ENCODE results near the gene C9orf50. TPM values are rescaled to one million over a fixed set of nuclear protein-coding genes. Genes with fewer than 3 reads are reported as not detected.
"Not testable (repeated sequence)": the region's sequence is repeated elsewhere in the genome, so short reads cannot be mapped to it uniquely, and the experiment has no call there.

C9orf50 gene
- polyA plus RNA-seq, 2 donors: 0.05 TPM; not detected in 1

DNA sequence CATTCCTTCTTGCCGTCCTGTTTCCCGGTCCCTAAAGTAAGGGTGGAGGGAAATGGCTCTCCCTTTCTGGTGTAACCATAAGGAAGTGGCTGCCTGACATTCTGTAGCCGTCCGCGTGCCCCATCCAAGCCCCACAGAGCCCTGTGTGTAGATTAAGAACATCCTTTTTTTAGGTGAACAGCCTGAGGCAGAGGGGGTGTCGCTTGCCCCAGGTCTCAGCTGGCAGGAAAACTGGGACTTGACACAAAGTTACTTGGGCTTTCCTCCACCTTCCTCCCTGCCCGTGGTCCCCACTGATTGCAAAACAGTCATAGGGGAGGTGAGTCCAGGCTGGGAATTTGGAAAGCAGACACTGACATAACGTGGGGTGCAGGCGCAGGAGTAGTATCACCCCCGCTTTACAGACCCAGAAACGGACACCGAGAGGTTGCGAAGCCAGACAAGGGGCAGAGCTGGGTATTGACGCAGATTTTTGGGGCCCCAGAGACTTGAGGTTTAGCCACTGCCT, 22.8 kb downstream of the C9orf50 start:
- no peaks in the 10 kb centered on the region for H3K36me3 ChIP-seq (ENCODE audit: control insufficient read depth in 2 of 2, insufficient read depth in 2 of 2, low read length in 1 of 2)
- no peaks in the 10 kb centered on the region for H3K9me3 ChIP-seq (ENCODE audit: control insufficient read depth in 2 of 2, insufficient read depth in 1 of 2, low read depth in 1 of 2, low read length in 1 of 2)
- no peaks in the 10 kb centered on the region for H3K27me3 ChIP-seq (ENCODE audit: control insufficient read depth in 1 of 2, insufficient read depth in 2 of 2, low read length in 2 of 2)
- peaks cover 0 to 7% of the 10 kb centered on the region in 2 donors for H3K4me1 ChIP-seq (ENCODE audit: control insufficient read depth in 2 of 2, insufficient read depth in 2 of 2, low read length in 1 of 2)
- no peak overlapping the region for H3K4me3 ChIP-seq (ENCODE audit: low read depth in 1 of 2, low read length in 2 of 2)
- 62 to 63% methylated on average over 14 of the region's 14 CpGs for WGBS, 2 donors
- H3K27ac ChIP-seq (ENCODE audit: low read depth in 2 of 2, low read length in 1 of 2): peak overlapping the region; percentile 77 to 83

DNA sequence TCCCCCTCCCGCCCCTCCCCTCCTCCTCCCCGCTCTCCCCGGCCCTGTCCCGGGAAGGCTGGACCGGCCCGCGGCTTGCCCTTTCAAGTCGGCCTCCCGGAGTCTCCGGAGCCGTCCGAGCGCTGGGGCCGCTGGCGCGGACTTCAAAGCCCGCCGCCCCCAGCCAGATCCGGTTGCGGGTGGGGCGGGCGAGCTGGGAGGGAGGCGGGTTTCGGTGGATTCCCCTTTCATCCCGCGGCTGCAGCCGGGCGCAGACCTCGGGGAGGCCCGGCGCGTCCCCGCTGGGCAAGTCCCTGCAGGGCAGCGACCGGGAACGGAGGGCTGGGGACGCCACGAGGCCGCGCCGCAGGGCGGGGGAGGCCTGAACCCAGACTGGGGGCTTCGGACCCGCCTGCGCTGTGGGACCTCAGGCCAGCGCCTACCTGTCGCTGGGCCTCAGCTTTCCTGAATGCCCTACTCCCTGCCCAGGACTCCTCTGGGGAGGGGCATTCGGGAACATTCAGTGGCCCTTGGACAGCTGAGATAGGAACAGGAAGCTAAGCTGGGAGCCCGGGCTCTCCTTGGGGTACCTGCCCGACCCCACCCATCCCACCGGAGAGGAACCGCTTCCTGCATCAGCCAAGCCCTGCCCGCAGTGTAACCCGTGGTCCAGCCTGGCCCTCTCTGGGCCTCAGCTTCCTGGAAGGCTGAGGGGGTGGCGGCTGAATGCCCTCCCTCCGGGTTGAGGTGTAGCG, 23.4 kb downstream of the C9orf50 start:
- H3K4me1 ChIP-seq (ENCODE audit: control insufficient read depth in 2 of 2, insufficient read depth in 2 of 2, low read length in 1 of 2): peaks cover 0 to 7% of the 10 kb centered on the region in 2 donors
- H3K4me3 ChIP-seq (ENCODE audit: low read depth in 1 of 2, low read length in 2 of 2): peak overlapping the region; percentile 43
- no peaks in the 10 kb centered on the region for H3K27me3 ChIP-seq (ENCODE audit: control insufficient read depth in 1 of 2, insufficient read depth in 2 of 2, low read length in 2 of 2)
- H3K9me3 ChIP-seq (ENCODE audit: control insufficient read depth in 2 of 2, insufficient read depth in 1 of 2, low read depth in 1 of 2, low read length in 1 of 2): no peaks in the 10 kb centered on the region
- WGBS, 2 donors: 4% methylated on average over 45 to 56 of the region's 57 CpGs
- H3K36me3 ChIP-seq (ENCODE audit: control insufficient read depth in 2 of 2, insufficient read depth in 2 of 2, low read length in 1 of 2): no peaks in the 10 kb centered on the region
- H3K27ac ChIP-seq (ENCODE audit: low read depth in 2 of 2, low read length in 1 of 2): peak overlapping the region; percentile 77 to 83

DNA sequence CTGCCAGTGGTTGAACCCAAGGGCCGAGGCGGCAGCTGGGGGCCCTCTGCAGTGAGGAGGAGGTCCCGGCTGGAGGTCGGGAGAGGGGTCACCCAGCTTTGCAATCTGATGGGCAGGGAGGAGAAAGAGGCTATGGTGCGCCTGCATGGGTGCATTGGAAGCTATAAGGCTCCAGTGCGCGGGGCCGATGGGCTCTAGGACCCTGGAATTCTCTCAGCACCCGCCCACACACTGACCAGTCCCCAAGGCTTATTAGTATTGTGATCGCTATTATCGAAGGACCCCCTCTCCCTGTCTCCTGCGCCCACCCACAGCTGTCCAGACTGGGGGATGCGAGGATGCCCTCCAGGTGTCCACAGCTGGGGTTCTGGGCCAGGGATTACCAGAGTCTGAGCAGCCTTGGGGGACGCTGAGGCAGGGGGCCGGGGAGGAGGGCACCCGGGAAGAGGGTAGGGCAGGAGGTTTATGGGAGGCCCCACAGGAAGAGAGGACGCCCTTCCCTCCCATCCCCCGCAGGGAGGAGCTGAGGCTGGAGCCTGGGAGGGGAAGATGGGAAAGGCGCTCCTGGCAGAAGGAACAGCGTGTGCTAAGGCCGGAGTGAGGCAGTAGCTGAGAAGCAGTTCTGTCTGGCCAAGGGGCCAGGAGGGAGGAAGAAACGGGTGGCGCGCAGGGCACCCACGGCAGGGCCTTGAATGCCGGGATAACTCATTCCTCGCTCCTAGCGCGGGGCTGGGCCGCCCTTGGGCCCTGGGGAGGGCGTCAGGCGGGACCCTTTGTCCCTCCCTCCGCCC, 24.2 kb downstream of the C9orf50 start:
- no peaks in the 10 kb centered on the region for H3K9me3 ChIP-seq (ENCODE audit: control insufficient read depth in 2 of 2, insufficient read depth in 1 of 2, low read depth in 1 of 2, low read length in 1 of 2)
- no peaks in the 10 kb centered on the region for H3K36me3 ChIP-seq (ENCODE audit: control insufficient read depth in 2 of 2, insufficient read depth in 2 of 2, low read length in 1 of 2)
- peaks cover 0 to 7% of the 10 kb centered on the region in 2 donors for H3K4me1 ChIP-seq (ENCODE audit: control insufficient read depth in 2 of 2, insufficient read depth in 2 of 2, low read length in 1 of 2)
- peak overlapping the region; percentile 77 to 83 for H3K27ac ChIP-seq (ENCODE audit: low read depth in 2 of 2, low read length in 1 of 2)
- WGBS, 2 donors: 33 to 48% methylated on average over 23 to 33 of the region's 33 CpGs
- H3K27me3 ChIP-seq (ENCODE audit: control insufficient read depth in 1 of 2, insufficient read depth in 2 of 2, low read length in 2 of 2): no peaks in the 10 kb centered on the region
- H3K4me3 ChIP-seq (ENCODE audit: low read depth in 1 of 2, low read length in 2 of 2): peak overlapping the region; percentile 2 to 43

DNA sequence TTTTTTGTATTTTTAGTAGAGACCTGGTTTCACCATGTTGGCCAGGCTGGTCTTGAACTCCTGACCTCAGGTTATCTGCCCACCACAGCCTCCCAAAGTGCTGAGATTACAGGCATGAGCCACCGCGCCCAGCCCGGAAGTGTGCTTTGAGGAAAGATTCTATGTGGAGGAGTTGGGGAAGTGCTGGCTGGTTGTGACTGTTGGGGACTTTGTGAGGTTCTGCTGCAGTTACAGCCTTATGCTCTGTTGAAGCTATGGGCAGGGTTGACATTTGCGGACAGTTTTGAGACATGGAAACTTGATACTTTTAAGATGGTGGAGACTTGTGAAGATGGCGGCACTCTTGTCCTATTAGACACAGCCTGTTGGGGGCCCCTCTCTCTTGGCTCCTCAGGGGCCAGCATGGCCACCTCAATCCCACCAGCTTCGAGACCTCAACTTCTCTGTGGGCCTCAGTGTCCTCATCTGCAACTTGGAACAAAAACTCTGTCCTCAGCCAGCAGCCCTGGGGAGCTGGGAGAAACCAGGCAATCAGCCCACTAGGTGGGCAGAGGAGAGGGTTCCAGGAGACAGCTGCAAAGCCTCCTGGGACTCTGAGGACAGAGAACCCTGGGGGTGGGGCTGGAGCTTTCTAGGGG, 24.9 kb downstream of the C9orf50 start:
- Histone ChIP-seq H3K9me3 (ENCODE audit: control insufficient read depth in 2 of 2, insufficient read depth in 1 of 2, low read depth in 1 of 2, low read length in 1 of 2) (no peaks in the 10 kb centered on the region), H3K4me1 (ENCODE audit: control insufficient read depth in 2 of 2, insufficient read depth in 2 of 2, low read length in 1 of 2) (peaks cover 0 to 7% of the 10 kb centered on the region in 2 donors), H3K4me3 (ENCODE audit: low read depth in 1 of 2, low read length in 2 of 2) (no peak overlapping the region), H3K27me3 (ENCODE audit: control insufficient read depth in 1 of 2, insufficient read depth in 2 of 2, low read length in 2 of 2) (no peaks in the 10 kb centered on the region), H3K27ac (ENCODE audit: low read depth in 2 of 2, low read length in 1 of 2) (peak overlapping the region; percentile 7 to 77), H3K36me3 (ENCODE audit: control insufficient read depth in 2 of 2, insufficient read depth in 2 of 2, low read length in 1 of 2) (no peaks in the 10 kb centered on the region)
- 83 to 85% methylated on average over 6 of the region's 6 CpGs for WGBS, 2 donors

DNA sequence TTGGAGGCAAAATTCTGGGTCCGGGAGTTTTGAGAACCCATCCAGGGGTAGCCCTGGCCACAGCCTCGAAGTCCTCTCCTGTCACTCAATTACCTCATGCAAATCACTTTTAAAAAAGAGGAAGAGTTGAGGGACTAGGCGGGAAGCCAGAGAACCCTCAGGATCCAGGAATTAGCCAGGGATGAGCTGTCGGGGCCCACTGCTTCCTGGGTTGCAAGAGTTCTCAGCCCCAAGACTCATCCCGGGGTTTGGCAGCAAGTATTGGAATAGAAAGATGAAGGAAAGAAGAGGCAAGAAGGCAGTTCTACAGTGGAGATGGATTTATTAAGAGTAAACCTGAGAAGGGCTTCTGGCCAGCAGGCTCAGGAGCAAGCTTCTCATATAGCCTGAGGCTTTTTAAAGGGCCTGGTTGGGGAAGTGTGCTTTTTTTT, 25.6 kb downstream of the C9orf50 start:
- WGBS, 2 donors: 51 to 52% methylated on average over 5 of the region's 5 CpGs
- no peaks in the 10 kb centered on the region for H3K9me3 ChIP-seq (ENCODE audit: control insufficient read depth in 2 of 2, insufficient read depth in 1 of 2, low read depth in 1 of 2, low read length in 1 of 2)
- peaks cover 0 to 7% of the 10 kb centered on the region in 2 donors for H3K4me1 ChIP-seq (ENCODE audit: control insufficient read depth in 2 of 2, insufficient read depth in 2 of 2, low read length in 1 of 2)
- H3K4me3 ChIP-seq (ENCODE audit: low read depth in 1 of 2, low read length in 2 of 2): no peak overlapping the region
- no peaks in the 10 kb centered on the region for H3K27me3 ChIP-seq (ENCODE audit: control insufficient read depth in 1 of 2, insufficient read depth in 2 of 2, low read length in 2 of 2)
- no peak overlapping the region for H3K27ac ChIP-seq (ENCODE audit: low read depth in 2 of 2, low read length in 1 of 2)
- H3K36me3 ChIP-seq (ENCODE audit: control insufficient read depth in 2 of 2, insufficient read depth in 2 of 2, low read length in 1 of 2): no peaks in the 10 kb centered on the region

DNA sequence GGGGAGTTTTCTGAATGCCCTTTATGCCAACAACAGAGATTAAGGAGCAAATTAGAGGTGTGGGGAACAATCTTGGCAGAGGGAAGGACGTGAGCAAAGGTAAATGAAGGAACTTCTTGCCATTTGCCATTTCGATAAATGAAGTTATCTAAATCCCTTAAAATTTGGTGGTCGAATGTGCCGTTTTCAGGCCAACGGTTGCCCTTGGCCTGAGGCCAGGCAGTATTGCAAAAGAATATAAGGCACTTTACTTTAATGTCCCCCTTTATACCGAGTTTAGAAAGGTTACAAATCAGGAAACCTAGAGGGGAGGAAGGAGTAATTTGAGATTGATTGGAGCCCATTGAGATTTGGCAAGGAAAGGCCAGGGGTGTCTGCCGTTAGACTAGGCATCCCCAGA, 26.3 kb downstream of the C9orf50 start:
- Histone ChIP-seq H3K36me3 (ENCODE audit: control insufficient read depth in 2 of 2, insufficient read depth in 2 of 2, low read length in 1 of 2) (no peaks in the 10 kb centered on the region), H3K4me3 (ENCODE audit: low read depth in 1 of 2, low read length in 2 of 2) (no peak overlapping the region), H3K9me3 (ENCODE audit: control insufficient read depth in 2 of 2, insufficient read depth in 1 of 2, low read depth in 1 of 2, low read length in 1 of 2) (no peaks in the 10 kb centered on the region), H3K27me3 (ENCODE audit: control insufficient read depth in 1 of 2, insufficient read depth in 2 of 2, low read length in 2 of 2) (no peaks in the 10 kb centered on the region), H3K4me1 (ENCODE audit: control insufficient read depth in 2 of 2, insufficient read depth in 2 of 2, low read length in 1 of 2) (peaks cover 0 to 7% of the 10 kb centered on the region in 2 donors), H3K27ac (ENCODE audit: low read depth in 2 of 2, low read length in 1 of 2) (no peak overlapping the region)
- WGBS, 2 donors: 54 to 56% methylated on average over 7 of the region's 7 CpGs

DNA sequence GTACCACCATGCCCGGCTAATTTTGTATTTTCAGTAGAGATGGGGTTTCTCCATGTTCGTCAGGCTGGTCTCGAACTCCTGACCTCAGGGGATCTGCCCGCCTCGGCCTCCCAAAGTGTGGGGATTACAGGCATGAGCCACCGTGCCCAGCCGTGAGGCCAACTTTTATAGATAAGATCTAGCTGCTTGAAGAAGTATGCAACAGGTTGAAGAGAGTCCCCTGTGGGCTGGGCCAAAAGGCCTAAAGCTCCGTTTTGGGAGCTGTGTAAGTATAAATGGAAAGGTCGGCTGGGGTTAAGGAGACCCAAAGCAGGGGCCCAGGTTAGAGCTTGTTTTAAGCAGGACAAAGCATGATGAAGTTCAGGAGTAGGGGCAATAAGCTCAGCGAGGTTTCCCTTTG, 28.1 kb downstream of the C9orf50 start:
- not testable (repeated sequence) for H3K9me3 ChIP-seq (ENCODE audit: control insufficient read depth in 2 of 2, insufficient read depth in 1 of 2, low read depth in 1 of 2, low read length in 1 of 2); H3K27me3 ChIP-seq (ENCODE audit: control insufficient read depth in 1 of 2, insufficient read depth in 2 of 2, low read length in 2 of 2); H3K4me3 ChIP-seq (ENCODE audit: low read depth in 1 of 2, low read length in 2 of 2); H3K36me3 ChIP-seq (ENCODE audit: control insufficient read depth in 2 of 2, insufficient read depth in 2 of 2, low read length in 1 of 2); H3K27ac ChIP-seq (ENCODE audit: low read depth in 2 of 2, low read length in 1 of 2); H3K4me1 ChIP-seq (ENCODE audit: control insufficient read depth in 2 of 2, insufficient read depth in 2 of 2, low read length in 1 of 2)
- 87 to 88% methylated on average over 10 of the region's 10 CpGs for WGBS, 2 donors

DNA sequence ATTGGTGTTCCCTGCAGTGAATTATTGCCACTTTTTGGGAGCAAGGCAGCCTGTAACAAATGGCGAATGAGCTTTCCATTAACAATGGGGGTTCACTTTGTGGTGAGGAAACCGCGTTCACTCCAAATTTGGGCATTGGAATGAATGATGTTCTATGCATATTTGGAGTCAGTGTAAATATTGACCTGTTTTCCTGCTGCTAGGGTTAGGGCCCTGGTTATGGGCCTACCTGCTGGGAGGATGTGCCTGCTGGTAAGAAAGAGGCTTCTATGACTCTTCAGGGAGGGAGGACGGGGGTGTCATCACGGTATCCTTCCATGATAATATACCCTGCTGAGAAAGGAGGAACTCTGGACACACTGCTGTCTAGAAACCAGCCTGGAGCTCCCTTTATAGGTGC, 29.0 kb downstream of the C9orf50 start:
- Histone ChIP-seq H3K27ac (ENCODE audit: low read depth in 2 of 2, low read length in 1 of 2) (no peak overlapping the region), H3K9me3 (ENCODE audit: control insufficient read depth in 2 of 2, insufficient read depth in 1 of 2, low read depth in 1 of 2, low read length in 1 of 2) (no peaks in the 10 kb centered on the region), H3K4me1 (ENCODE audit: control insufficient read depth in 2 of 2, insufficient read depth in 2 of 2, low read length in 1 of 2) (no peaks in the 10 kb centered on the region), H3K4me3 (ENCODE audit: low read depth in 1 of 2, low read length in 2 of 2) (no peak overlapping the region), H3K36me3 (ENCODE audit: control insufficient read depth in 2 of 2, insufficient read depth in 2 of 2, low read length in 1 of 2) (no peaks in the 10 kb centered on the region), H3K27me3 (ENCODE audit: control insufficient read depth in 1 of 2, insufficient read depth in 2 of 2, low read length in 2 of 2) (no peaks in the 10 kb centered on the region)
- 79 to 82% methylated on average over 5 of the region's 5 CpGs for WGBS, 2 donors

DNA sequence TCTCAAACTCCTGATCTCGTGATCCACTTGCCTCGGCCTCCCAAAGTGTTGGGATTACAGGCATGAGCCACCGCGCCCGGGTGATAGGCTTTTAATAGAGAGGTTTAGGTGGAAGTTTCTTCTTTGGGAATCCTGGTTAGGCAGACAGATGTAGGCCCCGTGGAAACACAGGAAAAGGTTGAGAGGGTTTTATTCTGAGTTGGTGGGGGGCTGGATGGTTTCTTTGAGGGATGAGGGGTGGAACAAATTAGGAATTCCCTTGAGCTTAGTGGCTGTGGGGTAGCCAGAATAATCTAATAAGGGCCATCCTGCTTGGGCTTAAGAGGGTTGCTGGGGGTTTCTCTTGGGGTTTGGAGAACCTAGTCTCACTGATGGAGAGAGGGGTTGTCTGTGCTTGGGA, 30.4 kb downstream of the C9orf50 start:
- no peaks in the 10 kb centered on the region for H3K4me1 ChIP-seq (ENCODE audit: control insufficient read depth in 2 of 2, insufficient read depth in 2 of 2, low read length in 1 of 2)
- WGBS, 2 donors: 86 to 88% methylated on average over 6 of the region's 6 CpGs
- H3K27ac ChIP-seq (ENCODE audit: low read depth in 2 of 2, low read length in 1 of 2): no peak overlapping the region
- no peaks in the 10 kb centered on the region for H3K9me3 ChIP-seq (ENCODE audit: control insufficient read depth in 2 of 2, insufficient read depth in 1 of 2, low read depth in 1 of 2, low read length in 1 of 2)
- H3K27me3 ChIP-seq (ENCODE audit: control insufficient read depth in 1 of 2, insufficient read depth in 2 of 2, low read length in 2 of 2): no peaks in the 10 kb centered on the region
- no peak overlapping the region for H3K4me3 ChIP-seq (ENCODE audit: low read depth in 1 of 2, low read length in 2 of 2)
- no peaks in the 10 kb centered on the region for H3K36me3 ChIP-seq (ENCODE audit: control insufficient read depth in 2 of 2, insufficient read depth in 2 of 2, low read length in 1 of 2)

Data from esophagus (tissue), 2 donors.